Kidney epithelial cell (primary cell): ENCODE results near the gene C1QC. TPM values are rescaled to one million over a fixed set of nuclear protein-coding genes. Genes with fewer than 3 reads are reported as not detected.

Experiments
- DNase-seq: peaks from one replicate; pipeline ENCODE4 v3.0.0-alpha.2; 2010; ENCODE audit warnings: low read depth
- H3K27me3 ChIP-seq: 2 replicates; pipeline ENCODE4 v1.6.0; 2011; ENCODE audit warnings: low read length; ENCODE audit not compliant: control insufficient read depth, insufficient read depth
- H3K36me3 ChIP-seq: 2 replicates; pipeline ENCODE4 v1.5.1; 2011; ENCODE audit warnings: low read length; ENCODE audit not compliant: control insufficient read depth, insufficient read depth
- H3K4me3 ChIP-seq: 2 replicates; pipeline ENCODE4 v1.5.1; 2011; ENCODE audit warnings: low read depth, mild to moderate bottlenecking, control low read depth, low read length
- total RNA-seq: library from RNA; depleted of rRNA; stranded (reverse); fragments of >200 nt; gene quantifications from 2 replicates; pipeline ENCODE4 v1.2.3, GENCODE V29; 2015
- TF ChIP-seq, protein P1 (sequence below): IDR thresholded peaks from 2 replicates; pipeline ENCODE4 v1.5.1; 2011; ENCODE audit warnings: mild to moderate bottlenecking, moderate library complexity, low read length, control low read depth, inconsistent platforms; ENCODE audit not compliant: insufficient read depth, poor library complexity, severe bottlenecking

Gene C1QC
- total RNA-seq, 1 donor from 2014 or later, result 0.58 TPM

DNA sequence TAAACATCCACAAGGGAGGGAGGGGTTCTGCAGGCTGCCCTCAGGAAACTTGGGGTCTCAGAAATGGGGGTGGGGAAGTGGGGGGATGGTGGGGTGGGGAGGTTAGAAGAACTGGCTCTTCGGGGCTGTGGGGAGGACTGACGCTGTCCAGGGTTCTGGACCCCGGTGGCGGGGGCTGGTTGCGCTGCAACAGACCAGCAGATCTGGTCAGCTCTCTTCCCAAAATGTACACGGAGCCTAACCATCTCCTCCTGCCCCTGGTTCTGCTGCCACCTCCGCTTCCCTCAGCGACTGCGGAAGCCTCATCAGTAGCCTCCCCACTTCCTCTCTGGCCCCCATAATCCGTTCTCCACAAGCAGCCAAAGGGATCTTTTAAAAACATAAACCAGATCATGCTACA lies 36.3 kb upstream of the C1QC start:
- TF ChIP-seq, protein P1, sequence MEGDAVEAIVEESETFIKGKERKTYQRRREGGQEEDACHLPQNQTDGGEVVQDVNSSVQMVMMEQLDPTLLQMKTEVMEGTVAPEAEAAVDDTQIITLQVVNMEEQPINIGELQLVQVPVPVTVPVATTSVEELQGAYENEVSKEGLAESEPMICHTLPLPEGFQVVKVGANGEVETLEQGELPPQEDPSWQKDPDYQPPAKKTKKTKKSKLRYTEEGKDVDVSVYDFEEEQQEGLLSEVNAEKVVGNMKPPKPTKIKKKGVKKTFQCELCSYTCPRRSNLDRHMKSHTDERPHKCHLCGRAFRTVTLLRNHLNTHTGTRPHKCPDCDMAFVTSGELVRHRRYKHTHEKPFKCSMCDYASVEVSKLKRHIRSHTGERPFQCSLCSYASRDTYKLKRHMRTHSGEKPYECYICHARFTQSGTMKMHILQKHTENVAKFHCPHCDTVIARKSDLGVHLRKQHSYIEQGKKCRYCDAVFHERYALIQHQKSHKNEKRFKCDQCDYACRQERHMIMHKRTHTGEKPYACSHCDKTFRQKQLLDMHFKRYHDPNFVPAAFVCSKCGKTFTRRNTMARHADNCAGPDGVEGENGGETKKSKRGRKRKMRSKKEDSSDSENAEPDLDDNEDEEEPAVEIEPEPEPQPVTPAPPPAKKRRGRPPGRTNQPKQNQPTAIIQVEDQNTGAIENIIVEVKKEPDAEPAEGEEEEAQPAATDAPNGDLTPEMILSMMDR, result no peak
- no peak for DNase-seq
- Histone ChIP-seq H3K36me3 (no peaks in the 10 kb centered on the region), H3K4me3 (no peak overlapping the region), H3K27me3 (peaks cover 40% of the 10 kb centered on the region)

- Histone ChIP-seq H3K27me3 (peaks cover 39% of the 10 kb centered on the region), H3K36me3 (no peaks in the 10 kb centered on the region), H3K4me3 (no peak overlapping the region)
- no peak for DNase-seq
- TF ChIP-seq, protein P1, result no peak
These were observed 35.1 kb upstream of the C1QC start for GRCh38 chr1:22608361-22608760.

DNA sequence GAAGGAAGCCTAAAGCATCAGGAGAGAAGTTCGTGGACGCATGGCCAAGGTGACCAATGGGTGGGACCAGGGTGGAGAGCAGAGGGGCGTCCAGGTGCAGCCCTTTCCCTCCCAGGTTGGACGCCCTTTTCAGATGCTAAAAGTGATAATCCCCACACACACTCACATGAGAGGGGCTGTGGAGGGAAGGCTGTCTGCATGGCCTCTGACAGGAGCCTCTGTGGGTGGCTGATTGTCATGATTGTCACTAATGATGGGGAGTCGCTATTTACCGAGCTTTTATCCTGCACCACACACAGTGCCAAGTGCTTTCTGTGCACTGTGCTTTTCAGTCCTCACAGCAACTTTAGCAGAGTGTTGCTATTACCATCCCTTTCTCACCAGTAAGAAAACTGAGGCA lies 34.1 kb upstream of the C1QC start:
- H3K36me3 ChIP-seq, result no peaks in the 10 kb centered on the region
- H3K4me3 ChIP-seq, result no peak overlapping the region
- H3K27me3 ChIP-seq, result peaks cover 42% of the 10 kb centered on the region
- TF ChIP-seq, protein P1, result no peak
- DNase-seq, result no peak

GRCh38 chr1:22611530-22611947 lies 31.9 kb upstream of the C1QC start:
- TF ChIP-seq, protein P1, result no peak
- DNase-seq, result peak; percentile 32
- Histone ChIP-seq H3K4me3 (no peak overlapping the region), H3K27me3 (peaks cover 47% of the 10 kb centered on the region), H3K36me3 (no peaks in the 10 kb centered on the region)

DNA sequence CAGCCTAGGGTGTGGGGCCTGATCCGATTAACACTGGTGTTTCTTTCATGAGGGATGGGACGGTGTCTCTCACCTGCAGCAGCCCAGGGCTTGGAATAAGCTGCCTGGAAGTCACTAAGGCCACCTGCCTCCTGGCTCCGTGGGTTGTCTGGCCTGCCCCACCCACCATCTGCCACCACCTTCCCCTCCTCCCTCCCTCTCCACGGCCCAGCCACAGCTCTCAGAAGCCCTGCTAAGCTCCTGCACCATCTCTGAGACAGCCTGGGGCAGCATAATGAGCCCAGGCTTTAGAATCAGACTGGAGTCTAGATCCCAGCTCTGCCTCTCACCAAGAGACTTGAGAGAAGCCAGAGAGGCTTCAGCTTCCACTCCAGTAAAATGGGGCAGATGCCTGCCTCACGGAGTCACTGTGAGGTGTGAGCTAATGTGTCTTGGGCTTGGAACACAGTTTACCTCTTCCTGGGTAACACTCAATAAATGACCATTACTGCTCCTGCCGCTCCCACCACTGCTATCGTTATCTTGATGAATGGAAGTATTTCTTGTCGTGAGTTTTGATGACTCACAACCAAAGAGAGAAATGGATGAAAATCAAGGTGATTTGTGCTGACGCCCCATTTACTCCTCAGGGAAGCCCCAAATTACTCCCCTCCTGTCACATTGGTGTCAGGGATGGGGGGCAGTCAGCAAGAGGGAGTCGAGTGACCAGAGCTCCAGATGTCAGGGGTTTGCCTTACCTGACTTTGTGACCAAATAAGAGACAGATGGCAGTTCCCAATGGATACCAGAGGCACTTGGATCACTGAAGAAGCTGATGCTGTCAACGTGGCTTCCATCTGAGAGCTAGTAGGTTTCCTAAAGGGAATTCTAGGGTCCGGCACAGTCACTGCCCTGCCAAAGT lies 30.5 kb upstream of the C1QC start:
- Histone ChIP-seq H3K4me3 (no peak overlapping the region), H3K36me3 (no peaks in the 10 kb centered on the region), H3K27me3 (peaks cover 54% of the 10 kb centered on the region)
- DNase-seq, result no peak
- TF ChIP-seq, protein P1, result no peak

GRCh38 chr1:22613572-22613918 lies 29.9 kb upstream of the C1QC start:
- no peak for DNase-seq
- H3K27me3 ChIP-seq, result peaks cover 60% of the 10 kb centered on the region
- TF ChIP-seq, protein P1, result no peak

More at GRCh38 chr1:22613572-22613918, 29.9 kb upstream of the C1QC start:
- no peak overlapping the region for H3K4me3 ChIP-seq
- no peaks in the 10 kb centered on the region for H3K36me3 ChIP-seq
